Left renal pelvis (tissue), 4 donors: ENCODE results near the gene TRMT10C. TPM values are rescaled to one million over a fixed set of nuclear protein-coding genes. Genes with fewer than 3 reads are reported as not detected.
"Not testable (repeated sequence)": the region's sequence is repeated elsewhere in the genome, so short reads cannot be mapped to it uniquely, and the experiment has no call there.

ENCODE experiments used
- DNase-seq, 4 donors: peaks; one replicate each; pipeline ENCODE4 v3.0.0-alpha.2; 2013; ENCODE audit warnings: low read depth in 4 of 4, low spot score in 3 of 4
- polyA plus RNA-seq, 4 donors: library from polyadenylated mRNA; unstranded; fragments of 120-200 nt; gene quantifications; one replicate each; pipeline ENCODE4 v1.2.1, GENCODE V29; 2013; ENCODE audit not compliant: insufficient read length in 4 of 4

The TRMT10C gene
- 10 to 100 TPM; 25.1 to 45.5 (median 31.9) TPM for polyA plus RNA-seq

- peak; percentile 83 to 92 (median 84) for DNase-seq
Measured at GRCh38 chr3:101561630-101562328, at the start of gene TRMT10C. Gene TRMT10C, plus strand, starts transcription at chr3:101561868. Its CDS starts 2,914 bp downstream, at chr3:101564782.

- DNase-seq: peak in 2 of 4 donors; percentile 33 to 40
Measured at GRCh38 chr3:101512396-101512645, 49.3 kb upstream of the TRMT10C start.

- peak; percentile 73 to 85 (median 84) for DNase-seq
Measured at GRCh38 chr3:101512646-101513418, 48.8 kb upstream of the TRMT10C start, which contains the start of gene SENP7. Gene SENP7, minus strand, starts transcription at chr3:101513212. Its CDS starts 82 bp downstream, at chr3:101513130.

GRCh38 chr3:101513419-101513986, 48.2 kb upstream of the TRMT10C start:
- no peak for DNase-seq

- DNase-seq: no peak
Measured at GRCh38 chr3:101518421-101518871, 43.2 kb upstream of the TRMT10C start.

GRCh38 chr3:101519685-101520365, 41.8 kb upstream of the TRMT10C start:
- DNase-seq: no peak

GRCh38 chr3:101521211-101521701, 40.4 kb upstream of the TRMT10C start:
- DNase-seq: no peak

- DNase-seq: no peak
Measured at GRCh38 chr3:101527441-101527840, 34.2 kb upstream of the TRMT10C start.

- no peak for DNase-seq
Measured at GRCh38 chr3:101527906-101528305, 33.8 kb upstream of the TRMT10C start.

GRCh38 chr3:101529816-101530685, 31.6 kb upstream of the TRMT10C start:
- DNase-seq: no peak

- no peak for DNase-seq
Measured at GRCh38 chr3:101530686-101531047, 31.0 kb upstream of the TRMT10C start.

- DNase-seq: no peak
Measured at GRCh38 chr3:101531473-101532086, 30.1 kb upstream of the TRMT10C start.

- no peak for DNase-seq
Measured at GRCh38 chr3:101532783-101533602, 28.7 kb upstream of the TRMT10C start.

GRCh38 chr3:101533603-101533968, 28.1 kb upstream of the TRMT10C start:
- no peak for DNase-seq

- DNase-seq: no peak
Measured at GRCh38 chr3:101535221-101535620, 26.4 kb upstream of the TRMT10C start.

GRCh38 chr3:101536266-101536665, 25.4 kb upstream of the TRMT10C start:
- no peak for DNase-seq

- DNase-seq: not testable (repeated sequence)
Measured at GRCh38 chr3:101536955-101537354, 24.7 kb upstream of the TRMT10C start.

GRCh38 chr3:101542957-101543356, 18.7 kb upstream of the TRMT10C start:
- DNase-seq: no peak
